Body of pancreas (tissue), 4 donors: ENCODE results near the gene PCSK5.

ENCODE experiments used
- POLR2A ChIP-seq, 3 donors: fragments of 450-650 bp; IDR thresholded peaks; one replicate each; pipeline ENCODE4 v1.6.1; 2016; ENCODE audit warnings: antibody characterized with exemption in 3 of 3, mild to moderate bottlenecking in 2 of 3
- TF ChIP-seq, protein P1 (sequence below), 7 experiments: fragments of 450-650 bp in 4 of 7; fragments of 200-600 bp in 3 of 7; sonication (generic) in 3 of 7; IDR thresholded peaks; one replicate each; pipeline ENCODE4 v1.5.1; 2016 to 2019; ENCODE audit warnings: antibody characterized with exemption in 7 of 7

DNA sequence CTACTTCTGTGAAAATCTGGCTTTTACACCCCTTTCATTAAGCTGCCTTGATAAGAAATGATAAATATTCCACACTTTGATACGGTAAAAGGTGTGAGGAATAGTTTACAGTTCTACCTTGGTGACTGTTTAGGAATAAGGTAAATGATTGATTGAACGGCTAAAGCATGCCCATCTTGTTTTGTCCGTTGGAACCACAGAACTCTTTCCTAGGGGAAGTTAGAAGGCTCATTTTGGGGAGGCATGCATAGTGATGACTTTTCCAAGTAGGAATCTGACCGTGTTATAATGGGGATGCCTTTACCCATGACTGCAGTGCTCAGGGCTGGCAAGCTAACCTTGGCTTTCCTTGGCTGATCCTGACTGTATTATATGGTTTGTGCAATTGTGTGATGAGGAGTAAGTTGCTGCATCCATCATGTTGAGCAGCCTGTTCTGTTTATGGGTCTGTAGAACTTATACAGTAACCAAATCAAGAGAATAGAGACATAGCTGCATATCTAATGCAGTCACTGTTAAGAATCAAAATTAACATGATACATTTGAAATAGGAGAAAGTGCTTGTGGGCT lies 24.5 kb downstream of the PCSK5 start:
- no peak for TF ChIP-seq POLR2A (IDR thresholded peaks at IDR 0.05)
- TF ChIP-seq, protein P1, sequence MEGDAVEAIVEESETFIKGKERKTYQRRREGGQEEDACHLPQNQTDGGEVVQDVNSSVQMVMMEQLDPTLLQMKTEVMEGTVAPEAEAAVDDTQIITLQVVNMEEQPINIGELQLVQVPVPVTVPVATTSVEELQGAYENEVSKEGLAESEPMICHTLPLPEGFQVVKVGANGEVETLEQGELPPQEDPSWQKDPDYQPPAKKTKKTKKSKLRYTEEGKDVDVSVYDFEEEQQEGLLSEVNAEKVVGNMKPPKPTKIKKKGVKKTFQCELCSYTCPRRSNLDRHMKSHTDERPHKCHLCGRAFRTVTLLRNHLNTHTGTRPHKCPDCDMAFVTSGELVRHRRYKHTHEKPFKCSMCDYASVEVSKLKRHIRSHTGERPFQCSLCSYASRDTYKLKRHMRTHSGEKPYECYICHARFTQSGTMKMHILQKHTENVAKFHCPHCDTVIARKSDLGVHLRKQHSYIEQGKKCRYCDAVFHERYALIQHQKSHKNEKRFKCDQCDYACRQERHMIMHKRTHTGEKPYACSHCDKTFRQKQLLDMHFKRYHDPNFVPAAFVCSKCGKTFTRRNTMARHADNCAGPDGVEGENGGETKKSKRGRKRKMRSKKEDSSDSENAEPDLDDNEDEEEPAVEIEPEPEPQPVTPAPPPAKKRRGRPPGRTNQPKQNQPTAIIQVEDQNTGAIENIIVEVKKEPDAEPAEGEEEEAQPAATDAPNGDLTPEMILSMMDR (IDR thresholded peaks at IDR 0.05) = no peak
